Heart left ventricle (tissue), 13 donors: ENCODE measurements around the gene MXD3.

Experiments
- CTCF ChIP-seq, 12 donors: fragments of 200-600 bp; sonication (generic) in 4 of 12; IDR thresholded peaks; one replicate each; pipeline versions ENCODE4 v1.5.0 to v1.8.0; 2018 to 2022; ENCODE audit warnings: antibody characterized with exemption in 12 of 12, mild to moderate bottlenecking in 5 of 12
- POLR2A ChIP-seq, 2 donors: fragments of 450-650 bp; IDR thresholded peaks; one replicate each; pipeline ENCODE4 v1.6.1; 2017; ENCODE audit warnings: antibody characterized with exemption in 2 of 2, mild to moderate bottlenecking in 2 of 2, moderate library complexity in 2 of 2
- donor health status: ischemic (EF 13 %, LVEDD 7.1; RV severe dilation, severe dysfunction).
- donor health status: DM: no; HTN: yes; CAD: no.
- donor health status: DM: no; HTN: no; CAD: no.
- donor health status: ischemic (EF 25% LVEDD 6.9; RV normal size, moderate dysfunction).
- donor health status: ischemic (EF 25% LVEDD 5.7; RV mildly dilated, moderate dysfunction).
- donor health status: ischemic (EF 35%, LVEDD 5.7; RV mildly dilated, moderate dysfunction).
- donor health status: nonischemic (EF 11% LVEDD 7.7; RV severe dilation, severe dysfunction).
- donor health status: DM: yes; HTN: yes; CAD: no.
- donor health status: PGD.
- donor health status: ischemic (EF 29% LVEDD 5.4; RV normal size, mild dysfunction).
- donor health status: nonischemic (EF 23%, LVEDD 6.1; RV moderate dilation, normal function).

- TF ChIP-seq POLR2A (IDR thresholded peaks at IDR 0.05) (no peak), CTCF (IDR thresholded peaks at IDR 0.05) (no peak)
Measured at GRCh38 chr5:177297922-177298321, 13.8 kb downstream of the MXD3 start.
